ENCODE measurements around the gene CLCA2.
"Not testable (repeated sequence)": the region's sequence is repeated elsewhere in the genome, so short reads cannot be mapped to it uniquely, and the experiment has no call there.

Gene CLCA2

DNA sequence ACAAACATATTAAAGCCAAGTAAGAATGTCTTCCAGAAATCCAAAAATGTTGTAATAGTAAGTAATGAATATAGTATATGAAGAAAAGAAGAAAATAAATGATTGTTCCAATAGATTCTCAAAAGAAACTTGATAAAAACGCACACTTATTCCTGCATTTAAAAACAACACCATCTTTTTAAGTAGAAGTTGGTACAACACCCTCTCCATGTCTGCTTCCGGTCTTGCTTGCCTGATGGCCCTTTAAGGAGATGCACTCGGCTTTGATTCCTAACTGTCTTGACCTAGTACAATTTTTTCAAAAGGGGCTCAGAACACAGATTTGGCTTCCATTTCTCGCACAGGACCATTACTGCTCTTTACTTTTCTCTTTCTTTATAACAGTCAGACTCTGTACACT lies 53.7 kb downstream of the CLCA2 start:
- no peak for DNase-seq

DNA sequence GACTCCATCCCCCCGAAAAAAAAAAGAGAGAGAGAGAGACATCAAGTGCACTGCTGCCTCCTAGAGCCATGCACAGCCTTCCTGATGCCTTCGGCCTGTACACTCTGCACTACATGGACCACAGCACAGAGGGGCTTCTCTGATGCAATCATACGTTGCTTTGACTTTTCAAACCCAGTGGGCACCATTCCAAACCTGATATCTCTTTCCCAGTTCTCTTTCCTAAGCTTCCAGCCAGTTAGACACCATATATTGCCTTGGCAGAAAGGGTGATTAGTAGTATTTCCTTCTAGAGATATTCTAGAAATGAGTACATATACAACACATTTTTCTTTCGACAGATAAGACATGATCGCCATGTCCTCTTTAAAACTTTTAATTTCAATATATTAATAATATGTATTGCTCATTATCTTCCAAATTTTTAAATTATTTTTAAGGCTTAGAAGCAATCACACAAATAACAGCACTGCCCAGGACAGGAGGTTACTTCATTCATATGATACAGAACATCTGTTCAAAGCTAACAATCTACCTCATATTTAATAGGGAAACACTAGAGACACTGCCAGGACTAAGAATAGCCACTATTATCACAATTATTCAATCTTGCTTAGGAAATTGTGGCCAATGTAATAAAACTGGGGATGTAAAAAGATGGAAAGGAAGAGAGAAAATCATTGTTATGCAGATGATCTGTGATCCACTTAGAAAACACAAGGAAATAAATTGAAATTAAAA lies 54.6 kb downstream of the CLCA2 start:
- DNase-seq, result no peak

DNA sequence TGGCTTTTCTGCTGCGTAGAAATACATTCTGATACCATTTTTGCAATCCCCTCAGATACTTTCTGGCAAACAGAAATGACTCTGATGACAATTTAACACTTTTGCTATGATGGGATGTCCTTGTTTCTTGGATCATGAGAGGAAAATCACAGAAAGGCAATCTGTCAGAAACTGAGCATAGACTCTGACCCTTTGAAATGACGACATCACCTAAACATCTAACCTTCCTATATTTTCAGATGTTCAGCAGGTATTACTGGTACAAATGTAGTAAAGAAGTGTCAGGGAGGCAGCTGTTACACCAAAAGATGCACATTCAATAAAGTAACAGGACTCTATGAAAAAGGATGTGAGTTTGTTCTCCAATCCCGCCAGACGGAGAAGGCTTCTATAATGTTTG lies 58.0 kb downstream of the CLCA2 start:
- DNase-seq, result no peak

DNA sequence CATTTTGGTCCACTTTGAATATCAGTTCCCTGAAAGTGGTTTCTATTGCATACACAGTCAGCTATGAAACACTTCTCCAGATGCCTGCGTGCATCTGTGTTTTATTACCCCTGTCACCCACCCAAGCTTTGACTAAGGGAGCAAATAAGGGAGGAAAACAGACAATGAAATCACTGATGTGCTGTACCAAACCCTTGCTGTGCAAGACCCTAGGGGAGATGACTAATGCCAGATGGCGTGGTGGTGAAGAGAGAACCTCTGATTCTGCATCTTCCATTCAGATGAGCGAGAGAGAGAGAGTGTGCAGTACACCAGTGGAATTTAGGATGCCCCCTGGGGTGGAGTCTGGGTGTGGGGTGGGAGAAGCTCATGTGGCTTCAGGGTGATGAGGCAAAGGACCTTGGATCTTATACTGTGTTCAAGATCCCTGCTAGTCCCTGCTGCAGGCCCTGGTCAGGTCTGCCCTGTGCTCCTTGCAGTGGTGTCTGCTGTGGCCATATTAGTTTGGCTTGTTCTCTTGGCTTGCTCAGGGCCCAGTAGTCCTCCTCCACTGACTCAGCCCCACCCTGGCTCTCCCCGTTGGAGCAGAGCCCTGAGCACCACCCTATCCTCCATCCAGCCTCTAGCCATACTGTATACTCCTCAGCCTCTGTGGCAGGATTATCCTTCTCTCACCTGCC lies 63.3 kb downstream of the CLCA2 start:
- DNase-seq, result no peak

DNA sequence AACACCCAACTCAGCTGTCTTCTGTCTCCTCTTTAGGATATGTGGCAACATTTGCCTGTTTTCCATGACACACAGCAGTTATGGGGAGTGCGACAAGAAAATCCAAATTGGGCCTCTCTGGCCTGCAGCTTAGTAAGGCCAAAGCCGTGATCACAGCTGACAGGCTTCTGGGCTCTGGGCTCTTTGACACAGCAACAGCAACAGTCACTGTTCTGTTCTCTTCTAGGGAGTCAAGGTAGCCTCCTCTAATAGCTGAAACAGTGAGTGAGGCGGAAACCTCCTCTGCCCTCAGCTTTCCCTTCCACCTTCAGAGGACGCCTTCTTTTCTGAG lies 63.8 kb downstream of the CLCA2 start:
- no peak for DNase-seq

DNA sequence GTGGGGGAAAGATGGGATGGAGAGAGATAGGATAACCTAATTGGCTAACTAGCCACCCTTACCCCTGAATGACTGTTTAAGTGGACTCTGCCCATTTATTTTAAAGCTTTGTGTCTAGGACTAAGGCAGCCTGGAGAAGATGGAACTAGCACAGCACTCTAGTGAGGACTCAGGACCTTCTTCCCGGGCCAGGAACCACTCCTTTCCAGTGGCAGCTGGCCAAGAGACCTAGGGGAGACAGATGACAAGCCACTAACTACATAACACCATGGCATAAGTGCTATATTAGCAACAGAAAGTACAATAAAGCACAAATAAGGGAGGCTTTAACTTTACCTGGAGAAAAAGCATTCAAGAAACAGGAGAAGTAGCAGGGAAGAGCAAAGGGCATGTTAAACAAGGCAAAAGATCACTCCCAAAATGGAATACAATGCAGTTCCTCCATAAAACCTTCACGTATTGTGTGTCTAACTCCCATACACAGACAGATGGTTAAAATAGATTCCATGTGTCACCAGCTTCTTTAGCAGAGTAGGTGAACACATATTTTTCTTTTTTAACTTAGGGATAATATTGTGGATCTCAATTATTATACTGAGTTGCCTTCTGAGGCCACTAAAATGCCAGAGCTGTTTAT lies 65.4 kb downstream of the CLCA2 start:
- DNase-seq, result no peak

DNA sequence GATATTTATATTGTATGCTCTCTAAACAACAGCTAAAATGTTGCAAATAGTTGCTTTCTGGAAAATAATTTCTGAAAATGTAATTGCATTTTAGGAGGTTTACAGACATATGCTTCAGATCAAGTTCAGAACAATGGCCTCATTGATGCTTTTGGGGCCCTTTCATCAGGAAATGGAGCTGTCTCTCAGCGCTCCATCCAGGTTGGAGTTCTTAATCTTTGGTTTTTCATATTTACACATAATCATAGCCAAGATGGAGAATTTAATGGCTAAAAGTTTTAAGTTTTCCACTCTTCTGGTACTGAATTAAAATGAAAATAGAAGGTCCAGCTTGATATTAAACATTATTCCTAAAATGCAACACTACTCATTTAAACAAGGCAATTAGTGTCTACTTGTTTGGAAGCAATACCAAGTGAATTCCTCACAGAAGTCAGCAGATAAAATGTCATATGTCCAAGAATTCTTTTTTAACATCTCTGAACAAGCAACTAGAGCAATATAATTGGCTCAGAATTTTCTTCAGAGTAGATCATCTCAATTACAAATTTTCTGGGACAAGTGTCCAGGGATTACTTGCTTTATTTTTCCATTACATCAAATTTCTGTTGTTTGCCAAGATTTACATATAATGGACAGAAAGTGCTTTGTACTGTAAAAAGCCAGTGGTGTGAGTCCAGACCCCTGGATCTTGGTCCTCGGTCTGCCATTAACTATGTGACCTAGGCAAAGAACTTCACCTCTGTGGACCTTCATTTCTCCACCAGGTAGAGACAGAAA lies 67.4 kb downstream of the CLCA2 start:
- no peak for DNase-seq

DNA sequence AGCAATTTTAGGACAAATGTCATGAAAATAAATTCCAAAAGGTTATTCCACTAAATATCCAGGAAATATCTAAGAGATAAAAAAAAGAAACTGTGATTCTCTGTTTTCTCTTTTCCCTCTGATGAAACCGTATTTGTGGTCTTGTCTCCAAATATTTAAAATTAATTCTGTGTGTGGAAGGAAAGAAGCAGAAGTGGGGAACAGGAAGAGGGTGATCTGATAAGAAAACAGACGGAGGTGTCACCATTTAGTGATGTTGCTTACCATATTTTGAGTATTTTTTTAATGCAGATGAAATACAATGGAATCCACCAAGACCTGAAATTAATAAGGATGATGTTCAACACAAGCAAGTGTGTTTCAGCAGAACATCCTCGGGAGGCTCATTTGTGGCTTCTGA lies 74.3 kb downstream of the CLCA2 start:
- DNase-seq, result no peak

DNA sequence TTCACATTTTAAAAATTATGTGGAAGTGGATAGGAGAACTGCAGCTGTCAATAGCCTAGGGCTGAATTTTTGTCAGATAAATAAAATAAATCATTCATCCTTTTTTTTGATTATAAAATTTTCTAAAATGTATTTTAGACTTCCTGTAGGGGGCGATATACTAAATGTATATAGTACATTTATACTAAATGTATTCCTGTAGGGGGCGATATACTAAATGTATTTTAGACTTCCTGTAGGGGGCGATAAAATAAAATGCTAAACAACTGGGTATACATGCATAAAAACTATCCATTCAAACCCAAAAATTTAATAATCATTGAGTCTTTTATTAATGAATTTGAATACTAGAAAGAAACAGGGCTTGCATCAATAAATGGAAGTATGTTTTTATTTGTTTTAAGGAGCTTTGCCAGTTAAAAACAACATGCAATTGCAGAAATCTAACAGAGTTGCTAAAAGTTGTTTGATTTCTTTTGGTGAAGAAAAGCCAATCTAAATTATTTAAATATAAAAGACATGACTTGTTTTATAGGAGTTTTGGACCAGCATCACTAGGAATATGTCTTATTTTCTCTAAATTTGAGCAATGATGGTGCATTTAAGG lies 76.1 kb downstream of the CLCA2 start:
- peak; percentile 28 to 29 for DNase-seq

DNA sequence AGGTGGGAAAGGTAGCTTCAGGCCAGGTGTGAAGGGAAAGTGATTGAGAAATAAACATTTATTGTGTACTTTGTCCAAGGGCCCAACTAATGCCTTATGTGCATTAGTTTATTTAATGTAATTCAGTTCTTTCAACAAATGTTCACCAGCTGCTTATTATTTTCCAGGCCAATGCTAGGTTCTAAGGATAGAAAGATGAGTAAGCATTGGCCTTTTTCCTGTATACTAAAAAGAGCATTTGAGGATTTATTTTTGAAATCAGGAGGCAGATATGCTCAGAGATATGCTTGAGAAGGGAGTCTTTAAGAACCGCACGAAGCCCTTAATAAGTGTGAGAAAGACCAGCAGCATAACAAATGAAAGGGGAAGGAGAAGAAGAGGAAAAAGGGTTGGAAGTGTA lies 76.7 kb downstream of the CLCA2 start:
- DNase-seq, result peak in 1 of 2 experiments; percentile 13

DNA sequence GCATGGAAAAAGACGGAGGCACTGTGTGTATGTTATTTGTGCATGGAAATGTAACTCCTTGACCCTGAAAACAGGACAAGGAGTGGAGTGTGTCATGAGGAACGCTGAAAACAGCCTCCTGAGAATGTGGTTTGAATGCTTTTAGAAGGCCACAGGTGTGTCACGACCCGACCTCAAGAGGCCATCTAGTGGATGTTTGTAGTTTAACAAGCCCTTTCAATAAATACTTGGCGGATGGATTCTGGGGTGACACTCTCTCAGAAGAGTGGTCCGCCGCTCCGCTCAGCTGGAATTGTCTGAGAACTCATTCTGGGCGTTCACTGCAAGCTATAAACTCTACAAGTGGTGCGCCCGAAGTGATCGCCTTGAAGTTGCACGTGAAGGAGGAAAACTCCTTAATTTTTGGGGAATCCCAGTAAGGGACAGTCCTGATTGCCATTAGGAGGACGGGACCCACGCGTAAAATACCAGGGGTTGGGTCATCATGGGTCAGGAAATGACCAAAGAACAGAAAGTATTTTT lies 78.2 kb downstream of the CLCA2 start:
- DNase-seq, result not testable (repeated sequence)

DNA sequence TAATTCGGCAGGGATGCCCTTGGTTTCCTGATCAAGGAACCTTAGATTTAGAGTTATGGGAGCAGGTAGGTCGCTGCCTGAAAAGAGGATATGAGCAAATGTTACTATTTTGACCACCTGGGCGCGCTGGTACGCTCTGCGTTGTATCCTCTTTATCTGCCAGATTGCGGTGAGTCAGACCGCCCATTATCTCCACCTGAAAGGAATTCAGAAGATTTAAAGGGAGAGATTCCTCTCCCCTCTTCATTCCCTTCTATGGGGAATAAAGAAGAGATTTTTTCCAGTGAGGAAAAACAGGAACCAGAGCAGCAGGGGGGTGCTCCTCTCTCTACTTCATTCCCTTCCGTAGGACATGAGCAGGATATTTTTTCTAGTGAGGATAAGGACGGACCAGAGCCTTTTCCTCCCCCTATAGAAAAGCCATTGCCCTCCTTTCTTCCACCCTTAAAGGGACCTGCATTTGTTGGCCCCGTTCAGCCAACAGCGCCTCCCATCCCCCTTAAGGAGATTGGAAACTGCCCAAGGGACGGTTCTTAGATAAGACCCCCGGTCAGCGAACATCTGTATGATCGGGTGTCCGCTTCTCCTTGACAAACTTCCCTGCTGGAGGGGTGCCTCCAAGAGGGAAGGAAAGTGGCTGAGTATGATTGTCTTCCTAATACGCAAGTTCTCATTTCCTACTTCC lies 78.9 kb downstream of the CLCA2 start:
- no peak for DNase-seq

DNA sequence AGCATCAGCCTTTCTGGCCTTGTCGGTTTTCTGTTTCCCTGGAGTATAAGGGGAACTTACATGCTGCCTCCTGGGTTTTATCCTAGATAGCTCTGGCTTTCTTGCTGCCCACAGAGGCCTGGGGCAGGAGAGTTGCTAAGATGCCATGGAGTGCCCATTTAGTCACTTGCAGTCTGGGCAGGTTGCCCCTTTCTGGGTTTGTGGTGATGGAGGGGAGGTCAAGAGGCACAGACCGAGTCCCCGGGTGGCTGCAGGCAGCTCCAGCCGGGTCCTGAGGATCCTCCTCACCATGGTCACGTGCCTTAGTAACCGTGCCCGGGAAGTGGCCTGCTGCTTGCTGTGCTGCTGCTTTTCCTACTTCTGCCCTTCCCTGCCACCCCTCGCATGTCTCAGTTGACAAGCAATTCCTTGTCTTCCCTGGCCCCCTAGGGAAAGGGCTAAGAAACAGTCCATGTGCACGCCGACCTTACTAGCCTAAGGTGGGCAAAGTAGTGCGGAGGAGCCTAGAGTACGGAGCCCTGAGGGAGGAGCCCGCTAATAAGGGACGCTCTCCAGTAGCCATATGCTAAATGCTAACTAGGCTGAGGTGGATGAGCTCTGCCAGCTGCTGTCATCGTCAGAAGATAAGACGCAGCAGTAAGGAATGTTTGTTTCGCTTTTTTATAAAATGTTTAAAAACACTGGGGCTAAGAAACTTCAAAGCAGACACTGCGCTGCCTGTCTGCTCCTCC lies 79.6 kb downstream of the CLCA2 start:
- no peak for DNase-seq

DNA sequence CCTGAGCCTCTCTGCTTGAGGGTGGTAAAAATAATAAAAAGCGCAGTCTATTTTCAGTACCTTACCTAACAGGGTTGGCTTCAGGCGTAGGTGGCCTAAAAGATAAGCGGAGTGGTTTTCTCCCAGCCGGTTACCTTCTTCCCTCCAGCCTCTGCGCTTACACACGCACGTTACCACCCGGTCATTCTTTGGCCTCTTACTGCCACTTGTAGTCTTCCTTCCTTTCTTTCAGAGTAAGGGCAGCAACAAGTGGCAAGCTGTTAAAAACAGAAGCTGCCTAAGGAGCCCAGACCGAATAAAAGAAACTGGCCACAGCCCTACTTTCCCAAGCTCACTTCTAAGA lies 80.1 kb downstream of the CLCA2 start:
- no peak for DNase-seq

DNA sequence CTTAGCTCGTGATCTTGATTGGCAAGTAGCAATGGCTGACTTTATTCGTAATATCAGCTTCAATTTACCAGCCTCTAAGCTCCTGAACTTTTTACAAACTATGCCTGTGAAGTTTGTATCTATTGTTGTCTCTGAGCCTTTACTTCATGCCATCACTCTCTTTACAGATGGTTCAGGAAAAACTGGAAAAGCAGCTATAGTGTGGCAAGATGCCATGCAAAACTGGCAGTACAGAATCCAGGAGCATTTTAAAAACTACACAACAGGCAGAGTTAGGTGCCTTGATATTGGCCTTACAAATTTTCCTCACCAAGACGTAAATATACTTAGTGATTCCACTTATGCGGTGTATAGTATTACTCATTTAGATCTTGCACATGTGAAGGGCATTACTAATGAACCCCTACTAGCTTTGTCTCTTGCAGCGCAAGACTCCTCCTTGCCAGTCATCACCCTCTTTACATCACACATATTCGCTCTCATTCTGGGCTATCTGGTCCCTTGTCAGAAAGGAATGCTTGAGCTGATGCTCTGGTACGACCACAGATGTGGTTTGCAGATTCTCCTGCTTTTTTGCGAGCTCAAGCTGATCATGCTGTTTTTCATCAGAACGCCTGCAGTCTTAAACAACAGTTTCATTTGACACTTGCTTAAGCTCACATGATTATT lies 81.1 kb downstream of the CLCA2 start:
- DNase-seq, result no peak

DNA sequence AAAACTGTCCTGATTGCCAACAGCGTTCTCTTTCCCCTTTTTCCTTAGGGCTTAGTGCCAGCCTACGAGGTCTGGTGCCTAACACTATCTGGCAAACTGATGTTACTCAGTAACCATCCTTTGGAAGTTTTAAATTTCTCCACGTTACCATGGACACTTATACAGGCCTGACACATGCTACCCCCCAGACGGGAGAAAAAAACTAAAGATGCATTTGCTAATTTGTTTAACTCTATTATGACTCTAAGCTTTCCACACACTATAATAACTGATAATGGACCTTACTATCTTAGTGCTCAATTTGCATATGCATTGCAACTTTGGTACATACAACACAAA lies 81.6 kb downstream of the CLCA2 start:
- no peak for DNase-seq
